Omental fat pad (tissue), 4 donors: ENCODE data around the gene SF3B4. TPM values are rescaled to one million over a fixed set of nuclear protein-coding genes. Genes with fewer than 3 reads are reported as not detected.
"Not testable (repeated sequence)": the region's sequence is repeated elsewhere in the genome, so short reads cannot be mapped to it uniquely, and the experiment has no call there.

ENCODE experiments used
- ATAC-seq: fragments of 150-250 bp; one replicate; pipeline ENCODE4 v1.9.1; 2016; ENCODE audit warnings: mild to moderate bottlenecking, moderate library complexity; ENCODE audit not compliant: low FRiP score
- DNase-seq: peaks from one replicate; pipeline ENCODE4 v3.0.0-alpha.2; 2019; ENCODE audit warnings: low spot score
- total RNA-seq, 4 donors: library from RNA; depleted of rRNA; stranded (reverse); fragments of >200 nt; gene quantifications; one replicate each; pipeline ENCODE4 v1.1.0, GENCODE V29; 2016
- TF ChIP-seq, protein P1 (sequence below), 3 donors: fragments of 450-650 bp; IDR thresholded peaks; one replicate each; pipeline ENCODE4 v1.5.1; 2016 to 2017; ENCODE audit warnings: antibody characterized with exemption in 3 of 3, mild to moderate bottlenecking in 3 of 3, moderate library complexity in 2 of 3

The SF3B4 gene
- total RNA-seq, 4 donors from 2014 or later: 6.0 to 17.4 (median 9.7) TPM

DNA sequence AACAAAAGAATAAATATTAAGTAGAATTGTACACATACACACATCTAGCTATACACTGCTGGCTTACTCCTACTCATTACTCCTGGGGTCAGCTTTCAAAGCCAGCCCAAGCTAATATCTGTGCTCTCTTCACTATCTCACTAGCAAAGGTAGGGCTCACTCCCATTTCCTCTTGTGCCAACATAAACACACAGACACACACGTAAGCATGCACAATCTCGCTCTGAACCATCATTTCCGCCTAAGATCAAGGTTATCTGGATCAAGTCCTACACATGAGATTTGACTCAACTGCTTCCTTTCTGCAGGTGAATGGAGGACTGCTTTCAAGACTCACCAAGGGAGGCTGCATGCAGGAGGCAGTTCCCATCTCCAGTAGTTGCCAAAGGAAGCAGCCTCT, 37.8 kb upstream of the SF3B4 start:
- no peak for ATAC-seq

DNA sequence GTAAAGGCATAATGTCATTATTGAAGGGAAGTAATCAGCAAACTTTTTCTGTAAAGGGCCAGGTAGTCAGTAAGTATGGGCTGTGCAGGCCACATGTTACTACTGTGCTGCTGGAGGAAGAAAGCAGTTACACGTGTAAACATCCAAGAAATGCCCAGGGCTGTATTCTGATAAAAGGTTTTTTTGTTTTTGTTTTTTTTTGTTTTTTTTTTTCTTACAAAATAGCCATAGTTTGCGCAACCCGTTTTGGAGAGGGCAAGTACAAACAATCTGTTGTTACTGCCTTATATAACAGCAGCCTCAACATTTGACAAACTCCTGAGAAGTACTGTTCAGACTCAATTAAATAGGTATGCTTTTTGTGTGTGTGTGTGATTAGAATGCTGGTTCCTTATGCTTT, 35.8 kb upstream of the SF3B4 start:
- ATAC-seq (no peak), DNase-seq (no peak)
- TF ChIP-seq, protein P1, sequence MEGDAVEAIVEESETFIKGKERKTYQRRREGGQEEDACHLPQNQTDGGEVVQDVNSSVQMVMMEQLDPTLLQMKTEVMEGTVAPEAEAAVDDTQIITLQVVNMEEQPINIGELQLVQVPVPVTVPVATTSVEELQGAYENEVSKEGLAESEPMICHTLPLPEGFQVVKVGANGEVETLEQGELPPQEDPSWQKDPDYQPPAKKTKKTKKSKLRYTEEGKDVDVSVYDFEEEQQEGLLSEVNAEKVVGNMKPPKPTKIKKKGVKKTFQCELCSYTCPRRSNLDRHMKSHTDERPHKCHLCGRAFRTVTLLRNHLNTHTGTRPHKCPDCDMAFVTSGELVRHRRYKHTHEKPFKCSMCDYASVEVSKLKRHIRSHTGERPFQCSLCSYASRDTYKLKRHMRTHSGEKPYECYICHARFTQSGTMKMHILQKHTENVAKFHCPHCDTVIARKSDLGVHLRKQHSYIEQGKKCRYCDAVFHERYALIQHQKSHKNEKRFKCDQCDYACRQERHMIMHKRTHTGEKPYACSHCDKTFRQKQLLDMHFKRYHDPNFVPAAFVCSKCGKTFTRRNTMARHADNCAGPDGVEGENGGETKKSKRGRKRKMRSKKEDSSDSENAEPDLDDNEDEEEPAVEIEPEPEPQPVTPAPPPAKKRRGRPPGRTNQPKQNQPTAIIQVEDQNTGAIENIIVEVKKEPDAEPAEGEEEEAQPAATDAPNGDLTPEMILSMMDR (IDR thresholded peaks at IDR 0.05): no peak

More for the DNA sequence above, 37.8 kb upstream of the SF3B4 start:
- DNase-seq: no peak
- TF ChIP-seq, protein P1 (IDR thresholded peaks at IDR 0.05): no peak

DNA sequence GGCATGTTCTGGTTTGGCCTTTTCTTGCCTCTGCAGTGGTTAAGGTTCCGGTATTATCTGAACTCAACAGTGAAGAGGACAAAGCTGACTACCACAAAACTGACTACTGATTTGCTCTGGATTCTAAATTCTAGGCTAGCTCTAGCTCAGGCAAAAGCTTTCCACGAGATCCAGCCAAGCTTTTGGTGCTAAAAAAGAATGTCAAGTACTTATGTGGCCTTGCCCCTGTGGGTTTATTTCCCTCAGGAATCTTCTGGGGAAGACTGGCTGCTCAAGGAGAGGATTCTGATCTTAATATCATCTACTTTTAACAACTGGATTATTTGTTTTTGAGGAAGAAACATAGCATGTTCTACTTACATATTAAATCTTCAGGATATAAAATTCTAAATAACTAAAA, 35.1 kb upstream of the SF3B4 start:
- TF ChIP-seq, protein P1 (IDR thresholded peaks at IDR 0.05): no peak
- DNase-seq (no peak), ATAC-seq (no peak)

DNA sequence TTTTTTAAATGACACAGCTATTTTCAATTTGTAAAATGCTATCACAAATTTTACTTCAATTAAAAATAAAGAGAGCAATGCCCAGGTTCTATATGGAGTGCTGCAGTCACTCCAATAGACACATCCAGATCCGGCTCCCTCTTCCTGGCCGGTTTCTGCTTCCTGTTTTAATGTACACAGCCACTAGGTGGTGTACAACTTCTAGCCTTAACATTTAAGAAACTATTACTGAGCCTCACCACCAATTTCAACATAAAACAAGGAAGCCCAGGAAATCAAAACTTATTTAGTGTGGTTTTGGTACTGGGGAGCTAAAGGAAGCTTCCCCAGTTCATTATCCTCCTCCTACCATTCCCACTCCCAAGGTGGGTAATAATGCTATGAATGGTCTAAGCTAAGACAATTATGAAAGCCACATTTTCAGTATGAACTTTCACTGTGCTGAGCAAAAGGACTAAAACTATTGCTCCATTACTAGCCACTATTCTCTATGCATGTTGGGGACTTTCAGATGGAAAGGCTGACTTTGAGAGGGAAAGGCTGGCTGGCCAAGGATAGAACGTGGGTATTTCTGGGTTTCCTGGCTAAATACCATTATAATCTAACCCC, 34.5 kb upstream of the SF3B4 start:
- TF ChIP-seq, protein P1 (IDR thresholded peaks at IDR 0.05): peak in 2 of 3 donors; percentile 19 to 71
- no peak for DNase-seq
- peak; percentile 85 for ATAC-seq

DNA sequence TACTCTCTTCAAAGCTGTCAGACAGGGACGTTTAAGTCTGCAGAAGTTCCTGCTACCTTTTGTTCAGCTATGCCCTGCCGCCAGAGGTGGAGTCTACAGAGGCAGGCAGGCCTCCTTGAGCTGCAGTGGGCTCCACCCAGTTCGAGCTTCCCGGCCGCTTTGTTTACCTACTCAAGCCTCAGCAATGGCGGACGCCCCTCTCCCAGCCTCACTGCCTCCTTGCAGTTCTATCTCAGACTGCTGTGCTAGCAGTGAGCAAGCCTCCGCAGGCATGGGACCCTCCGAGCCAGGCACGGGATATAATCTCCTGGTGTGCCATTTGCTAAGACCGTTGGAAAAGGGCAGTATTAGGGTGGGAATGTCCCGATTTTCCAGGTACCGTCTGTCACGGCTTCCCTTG, 29.9 kb upstream of the SF3B4 start:
- DNase-seq, ATAC-seq: not testable (repeated sequence)

DNA sequence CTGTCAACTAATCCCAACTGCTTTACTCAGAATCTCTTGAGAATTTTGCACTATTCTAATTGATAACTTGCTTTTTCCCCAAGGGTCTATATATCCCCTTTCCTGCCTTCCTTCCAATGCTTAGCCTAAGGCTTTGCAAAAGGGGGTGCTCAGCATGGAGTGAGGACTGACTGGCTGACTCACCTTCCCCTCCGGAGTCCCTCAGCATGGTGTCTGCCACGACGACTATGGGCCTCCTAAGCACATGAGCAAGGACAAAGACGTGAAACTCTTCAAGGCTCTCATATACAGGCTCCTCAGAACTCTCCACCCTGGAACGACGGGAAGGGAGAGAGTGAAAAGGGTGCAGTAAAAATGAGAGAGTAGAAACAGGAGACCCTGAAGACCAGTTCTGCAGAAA, 22.3 kb upstream of the SF3B4 start:
- no peak for DNase-seq
- ATAC-seq: no peak
- TF ChIP-seq, protein P1 (IDR thresholded peaks at IDR 0.05): no peak

DNA sequence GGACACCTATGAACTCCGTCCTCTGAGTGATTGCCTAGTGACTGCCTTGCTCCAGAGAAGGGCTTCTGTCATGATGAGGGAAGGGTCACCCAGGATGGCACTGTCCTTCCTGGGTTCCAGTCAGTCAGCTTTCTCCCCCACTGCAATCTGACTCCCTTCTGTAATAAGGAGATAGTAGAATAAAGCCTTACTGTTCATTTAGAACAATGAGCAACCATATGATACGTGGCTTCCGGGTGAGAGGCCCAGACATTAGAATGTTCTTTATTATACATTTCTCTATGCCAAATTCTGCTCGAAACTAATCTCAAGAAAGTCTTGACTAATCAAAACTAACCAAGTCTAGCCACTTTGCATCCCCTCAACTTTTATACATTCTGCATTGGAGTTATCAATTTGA, 17.6 kb upstream of the SF3B4 start:
- DNase-seq (no peak), ATAC-seq (no peak)
- TF ChIP-seq, protein P1 (IDR thresholded peaks at IDR 0.05): no peak
